IPS-NIHi7 (cell line): ENCODE results near the gene POLRMT.
A peak's percentile ranks its signal among the peaks of the same experiment; 100 is the strongest.
"Not testable (repeated sequence)": the region's sequence is repeated elsewhere in the genome, so short reads cannot be mapped to it uniquely, and the experiment has no call there.

Experiments
- DNase-seq: peaks from one replicate; pipeline ENCODE4 v3.0.0; 2012; ENCODE audit warnings: mixed read lengths; ENCODE audit errors: extremely low spot score

POLRMT gene

GRCh38 chr19:633068-633785 lies at the start of gene POLRMT:
Gene POLRMT, minus strand, starts transcription at chr19:633537. Its CDS starts 25 bp downstream, at chr19:633512.
- DNase-seq: peak; percentile 100

GRCh38 chr19:682678-683320 lies 49.5 kb upstream of the POLRMT start:
- DNase-seq: no peak

GRCh38 chr19:681029-682019 lies 48.0 kb upstream of the POLRMT start:
- peak; percentile 94 for DNase-seq

GRCh38 chr19:680287-681028 lies 47.1 kb upstream of the POLRMT start:
- peak; percentile 98 for DNase-seq

GRCh38 chr19:679418-680286 lies 46.3 kb upstream of the POLRMT start:
- no peak for DNase-seq

GRCh38 chr19:678791-679388 lies 45.6 kb upstream of the POLRMT start:
- DNase-seq: no peak

GRCh38 chr19:677601-678436 lies 44.5 kb upstream of the POLRMT start:
- DNase-seq: no peak

- no peak for DNase-seq
Observed at GRCh38 chr19:677201-677600, 43.9 kb upstream of the POLRMT start.

GRCh38 chr19:676339-677105 lies 43.2 kb upstream of the POLRMT start, which contains the start of gene FSTL3:
Gene FSTL3, plus strand, starts transcription at chr19:676392. Its CDS starts 32 bp downstream, at chr19:676424.
- DNase-seq: no peak

- DNase-seq: no peak
Observed at GRCh38 chr19:676007-676338, 42.6 kb upstream of the POLRMT start.

GRCh38 chr19:674282-675151 lies 41.2 kb upstream of the POLRMT start:
- DNase-seq: no peak

- DNase-seq: peak; percentile 53
Observed at GRCh38 chr19:670609-671075, 37.3 kb upstream of the POLRMT start.

- not testable (repeated sequence) for DNase-seq
Observed at GRCh38 chr19:668675-669434, 35.5 kb upstream of the POLRMT start.

- not testable (repeated sequence) for DNase-seq
Observed at GRCh38 chr19:666985-667573, 33.7 kb upstream of the POLRMT start.

- peak; percentile 95 for DNase-seq
Observed at GRCh38 chr19:664913-665443, 31.6 kb upstream of the POLRMT start.

GRCh38 chr19:663682-664117 lies 30.4 kb upstream of the POLRMT start:
- DNase-seq: no peak
